HepG2 (cell line): Measurements from ENCODE around the gene PIGO. TPM values are rescaled to one million over a fixed set of nuclear protein-coding genes. Genes with fewer than 3 reads are reported as not detected.

ENCODE experiments used
- ATAC-seq: fragments of 200-7000 bp; cut with Tn5 transposase; 3 replicates; pipeline ENCODE4 v1.9.1; 2020; ENCODE audit warnings: mild to moderate bottlenecking, moderate library complexity
- BruUV-seq: library from RNA; stranded (reverse); fragments of 400-500 nt; replicated peaks from 2 replicates; lab custom pipeline; 2021; lab: Mats Ljungman, UMichigan
- CTCF ChIA-PET: fragments of 300-600 bp; formaldehyde crosslinking; extraction: SDS; loops from one replicate; lab custom pipeline; 2021; ENCODE audit warnings: low total read pairs, inconsistent platforms, low intra/inter-chr PET ratio; lab: Yijun Ruan, JAX
- POLR2A ChIA-PET: fragments of 350-600 bp; sonication (Branson Sonifier 250); formaldehyde crosslinking; loops from one replicate; lab custom pipeline; 2020; ENCODE audit warnings: antibody characterized with exemption, inconsistent platforms; lab: Yijun Ruan, JAX
- DNase-seq: peaks from one replicate; pipeline ENCODE4 v3.0.0-alpha.2; 2015; ENCODE audit warnings: low spot score
- FAIRE-seq: peaks from 3 replicates; lab custom pipeline; 2011; peaks lifted over from hg19 to GRCh38; lab: Jason Lieb, UNC
- H2AFZ ChIP-seq: one replicate; pipeline ENCODE4 v1.6.1; 2011; ENCODE audit warnings: low read length, inconsistent platforms
- H3K27ac ChIP-seq: fragments of 300-600 bp; 3 replicates; pipeline ENCODE4 v1.8.0; 2011; ENCODE audit warnings: mixed run types, mild to moderate bottlenecking, mixed read lengths, low read length, inconsistent platforms; ENCODE audit not compliant: insufficient read depth; ENCODE audit errors: extremely low read length
- H3K27me3 ChIP-seq, 2 experiments: fragments of 200-600 bp in 1 of 2; 2 replicates in 1 of 2; 3 replicates in 1 of 2; pipeline versions ENCODE4 v1.6.0 to v1.8.0; 2011; ENCODE audit warnings: low read length in 2 of 2, mild to moderate bottlenecking in 2 of 2, moderate library complexity in 2 of 2, inconsistent platforms in 1 of 2; ENCODE audit not compliant: insufficient read depth in 2 of 2, control insufficient read depth in 1 of 2
- H3K36me3 ChIP-seq, 2 experiments: fragments of 200-600 bp in 1 of 2; replicated peaks in 1 of 2; 2 replicates in 1 of 2; 3 replicates in 1 of 2; pipeline versions ENCODE4 v1.5.1 to v1.8.0; 2011; ENCODE audit warnings: low read length in 2 of 2, inconsistent platforms in 1 of 2; ENCODE audit not compliant: insufficient read depth in 2 of 2, control insufficient read depth in 1 of 2
- H3K4me1 ChIP-seq: 2 replicates; pipeline ENCODE4 v1.5.1; 2012; ENCODE audit warnings: low read length, inconsistent platforms; ENCODE audit not compliant: insufficient read depth
- H3K4me2 ChIP-seq: 2 replicates; pipeline ENCODE4 v1.6.0; 2011; ENCODE audit warnings: low read depth, low read length, inconsistent platforms
- H3K4me3 ChIP-seq, 3 experiments: fragments of 200-600 bp in 1 of 3; sonication (generic), shearing (Covaris generic) in 1 of 3; replicated peaks in 1 of 3; 2 replicates each; pipeline ENCODE4 v1.5.1; 2011 to 2016; ENCODE audit warnings: low read length in 3 of 3, inconsistent platforms in 2 of 3, low read depth in 2 of 3, mild to moderate bottlenecking in 2 of 3, control low read depth in 1 of 3, mixed read lengths in 1 of 3; ENCODE audit not compliant: insufficient read depth in 1 of 3
- H3K79me2 ChIP-seq: one replicate; pipeline ENCODE4 v1.6.1; 2011; ENCODE audit warnings: low read length, inconsistent platforms; ENCODE audit not compliant: insufficient read depth
- H3K9ac ChIP-seq: 2 replicates; pipeline ENCODE4 v1.6.0; 2011; ENCODE audit warnings: mild to moderate bottlenecking, low read depth, low read length, inconsistent platforms; ENCODE audit not compliant: insufficient read depth
- H3K9me3 ChIP-seq: 2 replicates; pipeline ENCODE4 v1.5.1; 2012; ENCODE audit warnings: mild to moderate bottlenecking, low read length
- H4K20me1 ChIP-seq: 2 replicates; pipeline ENCODE4 v1.6.0; 2011; ENCODE audit warnings: inconsistent platforms, mild to moderate bottlenecking, low read length, moderate library complexity; ENCODE audit not compliant: insufficient read depth
- NFIC ChIP-seq: IDR thresholded peaks from 2 replicates; pipeline ENCODE4 v1.6.1; 2012; ENCODE audit warnings: mild to moderate bottlenecking, low read length, inconsistent platforms
- NR1H2 ChIP-seq: sonication (generic); formaldehyde crosslinking; IDR thresholded peaks from 2 replicates; pipeline ENCODE4 v1.8.1; 2022; ENCODE audit warnings: low read depth, missing genetic modification reagents, borderline replicate concordance
- SP4 ChIP-seq: sonication (generic); formaldehyde crosslinking; IDR thresholded peaks from 2 replicates; pipeline ENCODE4 v1.8.1; 2023; ENCODE audit warnings: mild to moderate bottlenecking, missing genetic modification reagents
- TFE3 ChIP-seq: IDR thresholded peaks from 2 replicates; pipeline ENCODE4 v1.6.1; 2016
- ZNF501 ChIP-seq: sonication (generic); formaldehyde crosslinking; IDR thresholded peaks from 2 replicates; pipeline ENCODE4 v1.5.1; 2020; ENCODE audit warnings: mild to moderate bottlenecking, moderate library complexity, missing genetic modification reagents
- WGBS: methylation state at CpG from one replicate; pipeline ENCODE4 v1.1.6; 2017; ENCODE audit warnings: low lambda C conversion rate; 5-methylcytosine and 5-hydroxymethylcytosine counted together
- in situ Hi-C: cut with HindIII; loops from 2 replicates; pipeline ENCODE4 v1.10.0; 2017; ENCODE audit warnings: low pct_unique_long_range_greater_than_20kb; ENCODE audit not compliant: extremely low pct_ligation_motif_present
- intact Hi-C: fragments of 100-400 bp; cut with micrococcal nuclease; formaldehyde crosslinking; loops from one replicate; pipeline ENCODE4 v1.10.0; 2022; ENCODE audit not compliant: unreplicated experiment
- polyA plus RNA-seq, 8 experiments: library from polyadenylated mRNA; depleted of rRNA in 3 of 8; stranded (reverse) in 7 of 8; unstranded in 1 of 8; fragments of >200 nt; fragmentation: Illumina TruSeq in 4 of 8; extraction: Trizol in 4 of 8; gene quantifications; 2 replicates each; pipeline versions ENCODE4 v1.2.1 to v1.2.3, GENCODE V29; 2011 to 2016; ENCODE audit warnings: low read depth in 4 of 8, missing spikeins in 1 of 8, mixed read lengths in 1 of 8; ENCODE audit not compliant: insufficient read depth in 1 of 8
- total RNA-seq, 5 experiments: library from RNA; depleted of rRNA; stranded (reverse); fragments of >200 nt; fragmentation: Illumina TruSeq; extraction: Trizol; gene quantifications; 2 replicates each; pipeline ENCODE4 v1.2.3, GENCODE V29; 2016; ENCODE audit warnings: low read depth in 1 of 5

Gene PIGO
- total and polyA plus RNA-seq, 2 of the 13 experiments (the other 11 are each of a cell fraction or from before 2014, with no cell fraction given), result 20.5 to 26.2 TPM

DNA sequence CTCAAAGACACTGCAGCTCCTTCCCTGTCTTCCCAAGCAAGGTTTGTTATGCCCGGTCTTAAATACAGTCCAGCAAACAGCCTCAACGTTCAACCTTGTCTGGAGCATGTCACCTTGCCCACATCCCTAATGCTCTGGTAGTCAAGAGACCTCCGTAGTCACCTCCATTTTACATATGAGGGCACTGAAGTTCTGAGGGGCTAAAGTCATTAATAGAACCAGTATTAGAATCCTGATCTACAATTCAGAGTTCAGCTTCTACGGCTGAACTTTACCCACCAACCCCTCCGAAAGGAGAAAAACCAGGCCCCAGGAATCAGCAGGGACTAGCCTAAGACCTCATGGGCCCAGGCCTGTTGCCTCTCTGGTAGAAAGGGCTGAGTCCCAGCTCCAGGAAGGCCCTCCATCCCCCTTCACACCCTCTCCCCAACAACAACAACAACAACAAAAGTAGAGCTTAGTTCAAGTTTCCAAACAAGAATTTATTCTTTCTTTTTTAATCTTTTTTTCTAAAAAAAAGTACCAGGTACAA is 7.3 kb upstream of the PIGO start:
- H3K36me3 ChIP-seq, result peaks cover 7 to 23% of the 10 kb centered on the region in 2 experiments; a peak in 4 of 5 replicates
- no peak for FAIRE-seq

More for the DNA sequence above, 7.3 kb upstream of the PIGO start:
- peaks cover 19% of the 10 kb centered on the region for H3K4me1 ChIP-seq
- peaks cover 16% of the 10 kb centered on the region for H3K79me2 ChIP-seq
- no peak; the same call in 2 of the 3 replicates for ATAC-seq
- in situ Hi-C loops (no loop called here), intact Hi-C loops (no loop called here)
- peak overlapping the region; percentile 93 for H3K9ac ChIP-seq
- CTCF ChIA-PET, result no interaction called here
- peak overlapping the region; percentile 63 to 84 (median 69); a peak in 5 of 6 replicates for H3K4me3 ChIP-seq
- BruUV-seq, result TSS peak; percentile 82
- WGBS, result 44% methylated on average over 5 of the region's 5 CpGs
- no peak overlapping the region for H2AFZ ChIP-seq
- H4K20me1 ChIP-seq, result no peaks in the 10 kb centered on the region
- H3K4me2 ChIP-seq, result peak overlapping the region; percentile 95
- H3K27ac ChIP-seq, result peak overlapping the region; percentile 74
- no peaks in the 10 kb centered on the region; a peak in 1 of 5 replicates for H3K27me3 ChIP-seq
- no peak for DNase-seq
- POLR2A ChIA-PET, result interaction anchor here (1.1 to 2.2 kb wide), 6 partner anchors 8 to 58 kb away, joined by 4 to 34 read pairs (median 12); partner anchors contain the start of genes ATOSB, FANCG, UNC13B and VCP
- no peaks in the 10 kb centered on the region for H3K9me3 ChIP-seq
- TF ChIP-seq NFIC (0 out of 2 replicates have a peak, but pooled peaks have one; percentile 4), ZNF501 (CRISPR knock-in tag) (peak; percentile 10; the same call in 1 of the 2 replicates), TFE3 (CRISPR knock-in tag) (0 out of 2 replicates have a peak, but pooled peaks have one; percentile 4), SP4 (CRISPR knock-in tag) (no peak), NR1H2 (no peak)
